Activated CD8-positive, alpha-beta memory T cell treated with anti-CD3 and anti-CD28 coated beads, Interleukin-2, amount 50 U/mL, for 1 hour (primary cell): Measurements from ENCODE around the gene CPSF6.
A peak's percentile ranks its signal among the peaks of the same experiment; 100 is the strongest.
"Not testable (repeated sequence)": the region's sequence is repeated elsewhere in the genome, so short reads cannot be mapped to it uniquely, and the experiment has no call there.

Experiments
- DNase-seq: peaks from one replicate; pipeline ENCODE4 v3.0.0-alpha.2; 2020; ENCODE audit errors: extremely low read depth

CPSF6 gene

DNA sequence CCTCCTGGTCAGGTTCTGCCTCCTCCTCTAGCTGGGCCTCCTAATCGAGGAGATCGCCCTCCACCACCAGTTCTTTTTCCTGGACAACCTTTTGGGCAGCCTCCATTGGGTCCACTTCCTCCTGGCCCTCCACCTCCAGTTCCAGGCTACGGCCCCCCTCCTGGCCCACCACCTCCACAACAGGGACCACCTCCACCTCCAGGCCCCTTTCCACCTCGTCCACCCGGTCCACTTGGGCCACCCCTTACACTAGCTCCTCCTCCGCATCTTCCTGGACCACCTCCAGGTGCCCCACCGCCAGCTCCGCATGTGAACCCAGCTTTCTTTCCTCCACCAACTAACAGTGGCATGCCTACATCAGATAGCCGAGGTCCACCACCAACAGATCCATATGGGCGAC lies 19.3 kb downstream of the CPSF6 start:
- DNase-seq: no peak

DNA sequence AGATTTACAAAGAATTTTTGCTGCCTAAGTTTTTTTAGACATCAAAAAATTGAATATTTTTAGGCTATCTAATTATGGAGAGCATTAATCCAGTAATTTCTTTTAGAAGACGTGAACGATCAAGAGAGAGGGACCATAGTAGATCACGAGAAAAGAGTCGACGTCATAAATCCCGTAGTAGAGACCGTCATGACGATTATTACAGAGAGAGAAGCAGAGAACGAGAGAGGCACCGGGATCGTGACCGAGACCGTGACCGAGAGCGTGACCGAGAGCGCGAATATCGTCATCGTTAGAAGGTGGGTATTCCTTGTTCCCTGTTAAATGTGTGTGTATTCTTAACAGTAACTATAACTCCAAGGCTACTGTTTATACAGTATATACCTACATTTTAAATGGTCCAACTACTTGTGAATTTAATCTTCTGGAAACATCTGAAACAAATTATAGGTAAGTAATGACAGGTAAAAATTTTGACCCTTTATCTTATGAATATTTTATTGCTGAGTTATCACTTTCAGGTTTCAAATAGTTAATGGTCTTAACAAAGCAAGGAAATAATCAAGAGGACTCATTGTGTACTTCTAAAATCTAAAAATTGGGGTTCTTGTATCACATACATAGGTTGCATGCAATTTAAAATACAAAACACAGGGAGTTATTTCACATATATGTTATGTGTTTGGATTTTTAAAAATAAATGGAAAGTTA lies 23.1 kb downstream of the CPSF6 start:
- no peak for DNase-seq

DNA sequence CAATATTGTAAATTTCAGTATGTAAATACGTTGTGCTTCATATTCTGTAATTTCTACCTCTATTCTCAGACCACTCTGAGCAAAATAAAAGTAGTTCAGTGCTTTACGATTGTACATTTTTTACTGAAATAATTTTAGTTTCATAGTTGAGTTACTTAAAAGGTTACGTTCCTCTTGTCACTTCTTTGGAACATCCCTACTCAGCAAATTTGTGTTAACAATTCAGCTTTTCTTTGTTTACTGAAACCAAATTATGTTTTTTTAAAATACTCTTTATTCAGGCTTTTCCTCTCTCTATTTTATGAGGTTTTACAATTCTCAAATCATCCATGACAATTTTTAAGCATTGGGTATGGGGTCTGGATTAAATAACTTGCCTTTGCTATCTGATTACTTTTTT lies 25.8 kb downstream of the CPSF6 start:
- no peak for DNase-seq

DNA sequence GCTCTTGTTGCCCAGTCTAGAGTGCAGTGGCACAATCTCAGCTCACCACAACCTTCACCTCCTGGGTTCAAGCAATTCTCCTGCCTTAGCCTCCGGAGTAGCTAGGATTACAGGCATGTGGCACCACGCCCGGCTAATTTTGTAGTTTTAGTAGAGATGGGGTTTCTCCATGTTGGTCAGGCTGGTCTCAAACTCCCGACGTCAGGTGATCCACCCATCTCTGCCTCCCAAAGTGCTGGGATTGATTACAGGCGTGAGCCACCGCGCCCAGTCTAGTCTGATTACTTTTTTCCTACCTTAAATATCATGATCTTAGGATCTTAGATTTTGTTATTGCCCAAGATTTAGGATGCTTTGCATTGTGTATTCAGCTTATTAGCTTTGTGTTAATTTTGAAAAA lies 26.3 kb downstream of the CPSF6 start:
- not testable (repeated sequence) for DNase-seq

DNA sequence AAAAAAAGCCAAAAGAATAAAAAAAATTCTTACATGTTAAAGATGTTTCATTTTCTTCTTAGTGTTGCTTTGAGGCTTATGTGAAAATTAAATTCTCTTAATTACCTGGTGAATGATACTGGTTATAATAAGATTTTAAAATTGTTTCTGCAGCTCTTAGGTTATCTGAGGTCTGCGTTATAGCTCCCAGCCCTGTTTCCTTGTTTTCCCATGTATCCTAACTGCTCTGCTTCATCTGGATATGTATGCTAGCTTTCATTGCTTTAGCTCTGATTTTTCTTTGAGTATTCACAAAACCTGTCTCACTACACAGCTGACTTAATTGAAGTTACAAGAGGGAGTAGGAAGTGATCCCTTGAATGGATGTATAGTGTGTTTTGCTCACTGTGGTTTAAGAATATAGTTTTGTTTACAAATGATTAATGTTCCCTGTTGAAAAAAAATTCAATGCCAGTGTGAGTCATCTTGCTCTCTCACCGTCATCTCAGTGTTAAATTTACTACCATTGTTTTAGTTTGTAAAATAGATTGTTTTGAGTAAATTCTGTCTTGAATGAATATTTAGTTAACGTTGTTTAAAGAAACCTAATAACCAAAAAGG lies 26.8 kb downstream of the CPSF6 start:
- no peak for DNase-seq

DNA sequence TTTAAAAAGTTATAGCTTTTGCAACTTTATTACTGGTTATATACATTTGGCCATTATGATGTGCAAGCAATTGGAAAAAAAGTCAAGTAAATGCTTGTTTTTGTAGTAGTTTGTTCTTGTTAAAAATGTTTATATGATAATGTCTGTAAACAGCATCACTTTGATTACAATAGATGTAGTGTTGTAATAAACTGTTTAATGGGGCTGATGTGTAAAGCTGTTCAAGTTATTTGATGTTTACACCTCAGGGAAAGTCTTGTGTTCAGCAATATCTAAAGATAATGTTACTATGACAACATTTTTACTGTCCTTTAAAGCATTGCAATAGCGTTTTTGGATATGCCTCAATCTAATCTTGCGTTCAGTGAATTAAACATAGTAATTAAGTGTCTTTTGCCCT lies 30.4 kb downstream of the CPSF6 start:
- no peak for DNase-seq

DNA sequence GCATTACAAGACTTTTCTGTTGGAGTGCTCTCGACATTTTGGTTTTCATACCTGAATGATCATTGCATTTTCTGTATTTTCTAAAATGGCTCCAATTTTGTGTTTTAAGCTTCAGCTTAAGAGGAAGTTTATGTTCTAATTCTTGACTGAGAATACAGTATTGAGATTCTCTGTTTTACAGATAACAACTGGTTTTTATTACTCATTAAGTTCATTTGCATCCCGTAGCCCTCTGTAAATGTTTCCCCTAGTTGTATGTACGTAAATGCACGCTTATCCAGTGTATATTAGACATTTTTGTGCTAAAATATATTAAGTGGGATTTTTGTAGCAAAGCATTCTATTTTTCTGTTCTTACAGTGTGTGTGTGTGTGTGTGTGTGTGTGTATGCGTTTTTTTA lies 33.1 kb downstream of the CPSF6 start:
- no peak for DNase-seq

DNA sequence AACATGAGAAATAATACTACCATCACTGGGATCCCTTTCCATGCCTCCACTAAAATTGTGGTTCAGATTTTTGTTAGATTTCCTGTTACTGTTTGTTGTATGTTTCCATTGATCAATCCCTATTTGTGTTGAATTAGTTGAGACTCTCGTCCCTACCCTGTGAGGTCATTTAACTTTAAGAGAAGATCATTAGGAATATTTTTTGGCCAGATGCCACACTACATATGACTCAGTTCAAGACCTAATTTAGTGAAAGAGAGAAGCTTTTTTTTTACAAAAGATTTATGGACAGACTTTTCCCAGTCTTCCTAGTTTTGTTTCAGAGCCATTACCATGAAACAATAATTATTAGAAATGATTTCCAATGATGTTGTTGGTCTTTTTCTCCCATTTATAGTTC lies 35.5 kb downstream of the CPSF6 start:
- DNase-seq: no peak

DNA sequence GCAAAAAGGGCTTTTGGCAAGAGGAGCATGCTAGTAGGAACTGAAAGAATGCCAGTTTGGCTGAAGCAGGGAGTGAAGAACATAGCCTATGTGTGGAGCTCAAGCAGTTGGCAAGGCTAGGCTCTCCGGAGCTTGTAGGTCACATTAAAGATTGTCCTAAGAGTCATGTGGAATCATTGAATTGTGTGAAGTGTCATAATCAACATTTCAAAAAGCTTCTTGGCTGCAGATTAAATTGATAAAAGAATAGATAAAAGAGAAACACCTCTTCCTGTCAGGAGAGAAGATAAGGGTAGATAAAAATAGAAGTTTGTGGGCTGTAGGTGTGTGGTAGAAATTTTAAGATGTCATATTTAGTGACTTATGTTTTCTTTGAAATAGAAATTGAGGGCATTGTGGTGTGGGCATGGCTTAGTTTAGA lies 36.1 kb downstream of the CPSF6 start:
- DNase-seq: no peak

DNA sequence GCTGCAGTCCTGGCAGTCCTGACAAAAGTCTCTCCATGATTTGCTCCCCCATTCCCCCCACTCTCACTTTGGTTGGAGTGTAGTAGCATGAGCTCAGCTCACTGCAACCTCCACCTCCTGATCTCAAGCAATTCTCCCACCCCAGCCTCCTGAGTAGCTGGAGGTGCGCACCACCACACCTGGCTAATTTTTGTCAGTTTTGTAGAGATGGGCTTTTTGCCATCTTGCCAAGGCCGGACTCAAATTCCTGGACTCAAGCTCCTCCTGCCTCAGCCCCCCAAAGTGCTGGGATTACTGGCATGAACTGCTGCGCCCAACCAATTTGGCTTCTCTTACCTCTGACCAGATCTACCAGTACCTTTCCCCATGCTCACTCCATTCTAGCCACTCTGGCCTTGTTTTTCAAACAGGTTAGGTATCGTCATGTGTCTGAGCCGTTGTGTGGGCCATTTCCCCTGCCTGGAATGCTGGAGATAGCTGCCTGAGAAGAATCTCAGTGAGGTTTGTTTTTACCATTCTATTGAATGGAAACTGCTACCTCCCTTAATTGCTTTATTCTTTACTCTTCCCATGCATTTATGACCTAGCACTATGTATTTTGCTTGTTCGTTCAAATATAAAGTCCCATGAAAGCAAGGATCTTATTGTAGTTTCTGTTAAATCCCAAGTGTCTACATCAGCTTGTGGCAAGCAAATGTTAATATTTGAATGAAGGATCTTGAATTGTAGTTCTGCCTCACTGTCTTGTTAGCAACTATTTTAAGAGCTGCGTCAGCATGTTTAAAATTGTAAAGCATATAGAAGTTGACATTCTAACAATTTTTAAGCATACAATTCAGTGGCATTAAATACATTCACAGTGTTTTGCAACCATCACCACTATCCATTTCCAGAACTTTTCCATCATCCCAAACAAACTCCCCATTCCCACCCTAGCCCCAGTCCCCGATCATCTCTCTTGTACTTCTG lies 39.7 kb downstream of the CPSF6 start:
- DNase-seq: no peak

DNA sequence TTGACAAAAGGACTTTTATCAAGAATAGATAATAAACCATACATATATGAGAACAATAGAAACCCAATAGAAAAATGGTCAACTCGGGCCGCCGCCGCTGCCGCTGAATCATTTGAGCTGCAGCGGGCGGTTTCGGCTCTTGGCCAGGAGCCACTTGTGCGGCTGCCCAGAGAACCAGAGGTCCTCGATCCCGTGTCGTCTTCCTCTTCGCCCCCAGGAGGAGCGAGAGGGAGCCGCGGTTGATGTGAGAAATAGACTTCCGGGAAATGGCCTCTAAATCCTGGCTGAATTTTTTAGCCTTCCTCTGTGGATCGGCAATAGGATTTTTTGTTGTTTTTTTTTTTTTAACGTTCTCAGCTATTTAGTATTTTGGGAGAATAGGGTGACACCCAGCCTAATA lies 44.8 kb downstream of the CPSF6 start:
- DNase-seq: no peak

DNA sequence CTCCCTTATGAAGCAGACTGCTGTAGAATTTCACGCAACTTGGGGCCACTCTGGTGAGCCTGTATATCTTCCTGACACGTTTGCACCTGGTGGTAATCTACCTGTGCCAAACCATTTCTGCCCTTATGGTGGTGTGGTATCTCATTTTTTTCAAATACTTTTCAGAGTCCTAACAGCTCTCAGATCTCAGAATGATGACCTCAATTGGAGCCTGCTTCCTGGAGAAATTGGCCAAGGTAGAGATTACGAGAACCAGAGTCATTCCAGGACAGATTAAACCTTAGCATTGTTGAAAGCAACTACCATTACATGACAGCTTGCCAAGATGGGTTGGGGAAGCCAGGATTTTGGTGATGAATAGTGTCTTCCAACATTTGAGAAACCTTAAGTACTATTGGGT lies 48.2 kb downstream of the CPSF6 start:
- no peak for DNase-seq

DNA sequence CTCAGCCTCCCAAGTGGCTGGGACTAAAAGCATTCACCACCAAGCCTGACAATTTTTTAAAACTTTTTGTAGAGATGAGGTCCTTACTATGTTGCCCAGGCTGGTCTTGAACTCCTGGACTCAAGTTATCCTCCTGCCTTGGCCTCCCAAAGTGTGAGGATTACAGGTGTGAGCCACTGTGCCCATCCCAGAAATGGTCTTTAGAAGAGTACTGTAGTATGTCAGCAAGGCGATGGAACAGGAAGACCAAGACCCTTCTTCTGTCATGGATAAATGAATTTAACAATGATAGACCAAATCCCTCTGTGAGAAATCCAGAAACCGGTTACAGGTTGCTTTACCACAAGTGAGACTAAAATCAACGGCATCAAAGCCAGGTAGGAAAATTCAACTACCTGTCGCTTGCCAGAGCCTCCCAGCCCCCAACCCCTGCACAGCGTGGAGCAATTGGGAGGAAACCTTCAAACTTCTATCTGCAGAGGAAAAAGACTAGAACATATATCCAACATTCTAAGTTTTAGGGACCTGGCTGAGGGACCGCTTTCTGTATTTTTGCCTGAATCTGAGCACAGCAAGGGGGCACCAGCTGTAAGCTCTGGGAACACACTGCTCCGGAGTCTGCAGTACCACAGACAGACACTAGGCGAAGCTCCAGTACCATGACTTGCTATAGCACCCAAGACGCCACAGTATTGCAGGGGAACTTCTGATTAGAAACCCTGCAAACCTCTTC lies 51.3 kb downstream of the CPSF6 start:
- DNase-seq: peak; percentile 43

DNA sequence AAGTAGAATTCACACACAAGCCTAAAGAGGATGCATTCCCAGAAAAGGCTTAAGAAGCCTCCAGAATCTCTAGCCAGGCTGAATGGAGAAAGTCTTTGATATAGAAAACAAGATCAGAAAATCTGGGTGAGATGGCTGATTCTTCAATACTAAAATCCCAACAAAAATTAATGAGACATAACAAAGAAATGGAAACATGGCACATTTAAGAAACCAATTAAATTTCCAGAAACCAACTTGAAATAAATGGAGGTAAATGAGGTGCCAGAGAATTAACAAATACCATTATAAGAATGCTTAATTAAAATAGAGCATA lies 51.9 kb downstream of the CPSF6 start:
- DNase-seq: no peak

DNA sequence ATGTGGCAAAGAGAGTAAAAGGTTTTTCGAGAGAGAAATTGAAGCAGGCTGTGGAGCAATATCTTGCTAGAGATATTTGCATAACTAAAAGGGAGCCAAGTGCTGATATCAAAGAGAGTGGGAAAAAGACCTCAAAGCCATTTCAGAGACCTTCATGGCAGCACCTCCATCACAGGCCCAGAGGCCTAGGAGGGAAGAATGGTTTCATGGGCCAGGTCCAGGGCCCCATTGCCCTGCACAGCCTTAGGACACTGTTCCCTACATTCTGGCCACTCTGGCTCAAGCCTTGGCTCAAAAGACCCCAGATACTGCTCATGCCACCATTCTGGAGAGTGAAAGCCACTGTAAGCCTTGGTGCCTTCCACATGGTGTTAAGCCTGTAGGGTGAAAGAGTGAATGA lies 58.8 kb downstream of the CPSF6 start:
- no peak for DNase-seq

DNA sequence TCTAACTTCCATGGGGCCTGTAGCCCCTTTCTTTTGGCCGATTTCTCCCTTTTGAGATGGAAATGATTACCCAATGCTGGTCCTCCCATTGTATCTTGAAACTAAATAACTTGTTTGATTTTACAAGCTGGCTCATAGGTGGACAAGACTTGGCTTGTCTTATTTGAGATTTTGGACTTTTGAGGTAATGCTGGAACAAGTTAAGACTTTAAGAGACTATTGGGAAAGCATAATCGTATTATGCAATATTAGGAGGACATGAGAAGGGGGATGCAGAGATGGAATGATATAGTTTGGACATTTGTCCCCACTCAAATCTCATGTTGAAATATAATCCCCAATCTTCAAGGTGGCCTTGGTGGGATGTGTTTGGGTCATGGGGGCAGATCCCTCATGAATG lies 59.6 kb downstream of the CPSF6 start:
- no peak for DNase-seq

DNA sequence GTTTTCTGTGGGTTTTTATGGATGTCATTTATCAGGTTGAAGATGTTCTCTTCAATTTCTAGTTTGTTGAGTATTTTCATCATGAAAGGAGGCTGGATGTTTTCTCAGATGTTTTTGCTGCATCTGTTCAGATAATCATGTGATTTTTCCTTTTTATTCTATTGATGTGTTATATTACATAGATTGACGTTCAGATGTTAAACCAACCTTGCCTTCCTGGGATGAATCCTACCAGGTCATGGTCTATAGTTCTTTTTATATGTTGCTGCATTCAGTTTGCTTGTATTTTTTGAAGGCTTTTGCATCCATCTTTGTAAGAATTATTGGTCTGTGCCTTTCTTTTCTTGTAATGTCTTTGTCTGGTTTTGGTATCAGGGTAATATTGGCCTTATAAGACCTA lies 64.9 kb downstream of the CPSF6 start:
- no peak for DNase-seq

DNA sequence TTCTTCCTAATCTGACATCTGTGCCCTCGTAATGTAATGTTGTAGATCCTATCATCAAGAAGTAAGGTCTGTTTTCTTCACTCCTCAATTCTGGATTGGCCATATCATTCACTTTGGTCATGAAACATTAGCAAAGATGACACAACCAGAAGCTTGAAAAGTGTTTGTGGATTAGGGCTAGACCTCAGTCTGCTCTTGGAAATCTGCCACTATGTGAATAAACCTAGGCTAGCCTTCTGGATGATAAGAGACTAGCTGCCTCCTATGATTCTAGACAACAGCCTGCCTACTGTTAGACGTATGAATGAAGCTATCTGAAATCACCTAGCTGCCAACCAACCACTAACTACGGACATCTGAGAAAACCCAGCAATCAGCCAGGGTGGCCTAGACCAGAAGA lies 70.1 kb downstream of the CPSF6 start:
- DNase-seq: no peak

DNA sequence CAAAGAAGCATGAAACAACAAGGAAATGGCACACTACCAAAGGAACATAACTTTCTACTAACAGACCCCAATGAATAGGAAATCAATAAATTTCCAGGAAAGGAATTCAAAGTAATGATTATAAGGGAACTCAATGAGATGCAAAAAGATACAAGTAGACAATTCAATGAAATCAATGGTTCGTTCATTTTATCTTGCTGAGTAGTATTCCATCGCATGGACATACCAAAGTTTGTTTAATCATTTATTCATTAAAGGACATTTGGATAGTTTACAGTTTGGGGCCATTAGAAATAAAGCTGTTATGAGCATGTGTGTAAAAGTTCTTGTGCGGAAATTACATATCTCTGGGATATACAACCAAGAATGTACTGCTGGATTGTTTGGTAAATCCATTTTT lies 73.8 kb downstream of the CPSF6 start:
- no peak for DNase-seq

DNA sequence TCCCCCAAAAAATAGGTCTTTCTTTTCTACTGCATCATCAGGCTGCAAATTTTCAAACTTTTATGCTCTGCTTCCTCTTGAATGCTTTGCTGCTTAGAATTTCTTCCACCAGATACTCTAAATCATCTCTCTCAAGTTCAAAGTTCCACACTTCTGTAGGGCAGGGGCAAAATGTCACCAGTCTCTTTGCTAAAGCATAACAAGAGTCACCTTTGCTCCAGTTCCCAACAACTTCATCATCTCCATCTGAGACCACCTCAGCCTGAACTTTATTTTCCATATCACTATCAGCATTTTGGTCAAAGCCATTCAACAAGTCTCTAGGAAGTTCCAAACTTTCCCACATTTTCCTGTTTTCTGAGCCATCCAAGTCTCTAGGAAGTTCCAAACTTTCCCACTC lies 77.4 kb downstream of the CPSF6 start:
- DNase-seq: not testable (repeated sequence)

DNA sequence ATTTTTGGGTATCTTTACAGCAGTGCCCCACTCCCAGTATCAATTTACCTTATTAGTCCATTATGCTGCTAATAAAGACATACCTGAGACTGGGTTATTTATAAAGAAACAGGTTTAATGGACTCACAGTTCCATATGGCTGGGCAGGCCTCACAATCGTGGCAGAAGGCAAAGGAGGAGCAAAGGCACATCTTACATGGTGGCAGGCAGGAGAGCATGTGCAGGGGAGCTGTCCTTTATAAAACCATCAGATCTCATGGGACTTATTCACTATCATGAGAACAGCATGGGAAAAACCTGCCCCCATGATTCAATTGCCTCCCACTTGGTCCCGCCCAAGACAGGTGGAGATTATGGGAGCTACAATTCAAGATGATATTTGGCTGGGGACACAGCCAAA lies 77.9 kb downstream of the CPSF6 start:
- DNase-seq: not testable (repeated sequence)

DNA sequence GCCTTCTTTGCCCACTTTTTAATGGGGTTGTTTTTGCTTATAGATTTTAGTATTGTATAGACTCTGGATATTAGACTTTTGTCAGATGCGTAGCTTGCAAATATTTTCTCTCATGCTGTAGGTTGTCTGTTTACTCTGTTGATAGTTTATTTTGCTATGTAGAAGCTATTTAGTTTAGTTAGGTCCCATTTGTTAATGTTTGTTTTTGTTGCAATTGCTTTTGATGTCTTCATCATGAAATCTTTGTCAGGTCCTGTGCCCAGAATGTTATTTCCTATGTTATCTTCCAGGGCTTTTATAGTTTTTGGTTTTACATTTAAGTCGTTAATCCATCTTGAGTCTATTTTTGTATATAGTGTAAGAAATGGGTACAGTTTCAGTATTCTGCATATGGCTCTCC lies 78.9 kb downstream of the CPSF6 start:
- DNase-seq: no peak
